IMR-90 (cell line): ENCODE measurements around the gene CDK15. TPM values are rescaled to one million over a fixed set of nuclear protein-coding genes. Genes with fewer than 3 reads are reported as not detected.

Source experiments
- ATAC-seq: fragments of 200-7000 bp; cut with Tn5 transposase; 2 replicates; pipeline ENCODE4 v1.9.1; 2020; ENCODE audit warnings: low read depth, mild to moderate bottlenecking, moderate library complexity
- BruUV-seq: library from RNA; stranded (reverse); fragments of 400-500 nt; replicated peaks from 2 replicates; lab custom pipeline; 2021; lab: Mats Ljungman, UMichigan
- CTCF ChIA-PET: fragments of 300-600 bp; formaldehyde crosslinking; extraction: SDS; loops from one replicate; lab custom pipeline; 2021; ENCODE audit warnings: antibody characterized with exemption; lab: Yijun Ruan, JAX
- POLR2A ChIA-PET: fragments of 300-600 bp; sonication (Branson Sonifier 250); formaldehyde crosslinking; loops from one replicate; lab custom pipeline; 2022; ENCODE audit warnings: antibody characterized with exemption; ENCODE audit not compliant: unreplicated experiment; lab: Charles Lee
- DNase-seq: peaks from one replicate; pipeline ENCODE4 v3.0.0; 2013
- H2AFZ ChIP-seq: replicated peaks from 2 replicates; pipeline ENCODE3; 2013; ENCODE audit warnings: low read length, mild to moderate bottlenecking; ENCODE audit not compliant: poor library complexity
- H2AK5ac ChIP-seq: 2 replicates; pipeline ENCODE4 v1.6.1; 2013; ENCODE audit warnings: low read depth, low read length, inconsistent platforms
- H2AK9ac ChIP-seq: replicated peaks from 2 replicates; pipeline ENCODE3; 2013; ENCODE audit warnings: mild to moderate bottlenecking, low read depth, low read length, moderate library complexity; ENCODE audit not compliant: poor library complexity
- H2BK120ac ChIP-seq: 2 replicates; pipeline ENCODE4 v1.6.1; 2013; ENCODE audit warnings: low read depth, low read length, inconsistent platforms
- H2BK15ac ChIP-seq: 3 replicates; pipeline ENCODE4 v1.6.1; 2013; ENCODE audit warnings: low read depth, low read length, inconsistent platforms
- H2BK20ac ChIP-seq: 2 replicates; pipeline ENCODE4 v1.6.1; 2013; ENCODE audit warnings: low read depth, mild to moderate bottlenecking, inconsistent platforms, low read length, moderate library complexity
- H2BK5ac ChIP-seq: 2 replicates; pipeline ENCODE4 v1.6.1; 2013; ENCODE audit warnings: mild to moderate bottlenecking, low read depth, low read length, inconsistent platforms; ENCODE audit not compliant: poor library complexity, severe bottlenecking
- H3K14ac ChIP-seq: replicated peaks from 2 replicates; pipeline ENCODE4 v1.6.1; 2013; ENCODE audit warnings: low read depth, low read length, inconsistent platforms
- H3K18ac ChIP-seq: 2 replicates; pipeline ENCODE4 v1.6.1; 2013; ENCODE audit warnings: low read depth, low read length, control low read depth
- H3K23ac ChIP-seq: 2 replicates; pipeline ENCODE4 v1.6.1; 2013; ENCODE audit warnings: low read depth, low read length, inconsistent platforms
- H3K27ac ChIP-seq: 2 replicates; pipeline ENCODE4 v1.5.1; 2013; ENCODE audit warnings: mild to moderate bottlenecking, control low read depth, low read length; ENCODE audit not compliant: insufficient read depth
- H3K27me3 ChIP-seq: 2 replicates; pipeline ENCODE4 v1.6.1; 2013; ENCODE audit warnings: low read length; ENCODE audit not compliant: control insufficient read depth, insufficient read depth
- H3K36me3 ChIP-seq: 2 replicates; pipeline ENCODE4 v1.6.1; 2013; ENCODE audit warnings: low read length, mixed read lengths; ENCODE audit not compliant: control insufficient read depth, insufficient read depth
- H3K4ac ChIP-seq: 2 replicates; pipeline ENCODE4 v1.6.1; 2013; ENCODE audit warnings: low read depth, low read length, inconsistent platforms
- H3K4me1 ChIP-seq: 2 replicates; pipeline ENCODE4 v1.6.1; 2013; ENCODE audit warnings: low read length, mixed read lengths; ENCODE audit not compliant: control insufficient read depth, insufficient read depth
- H3K4me2 ChIP-seq: 2 replicates; pipeline ENCODE4 v1.6.1; 2013; ENCODE audit warnings: low read depth, mild to moderate bottlenecking, control low read depth, low read length, moderate library complexity
- H3K4me3 ChIP-seq: 2 replicates; pipeline ENCODE4 v1.5.1; 2013; ENCODE audit warnings: low read depth, mild to moderate bottlenecking, control low read depth, low read length, moderate library complexity; ENCODE audit not compliant: insufficient read depth
- H3K56ac ChIP-seq: 2 replicates; pipeline ENCODE4 v1.6.1; 2013; ENCODE audit warnings: low read length, inconsistent platforms; ENCODE audit not compliant: insufficient read depth; ENCODE audit errors: extremely low read depth
- H3K79me1 ChIP-seq, 2 experiments: 2 replicates each; pipeline ENCODE4 v1.6.1; 2013; ENCODE audit warnings: low read length in 2 of 2, inconsistent platforms in 1 of 2, low read depth in 1 of 2
- H3K9ac ChIP-seq: 2 replicates; pipeline ENCODE4 v1.6.1; 2013; ENCODE audit warnings: low read depth, low read length, control low read depth
- H3K9me1 ChIP-seq: 2 replicates; pipeline ENCODE4 v1.6.1; 2013; ENCODE audit warnings: low read length, inconsistent platforms; ENCODE audit not compliant: insufficient read depth
- H3K9me3 ChIP-seq: 2 replicates; pipeline ENCODE4 v1.6.1; 2013; ENCODE audit warnings: low read length; ENCODE audit not compliant: control insufficient read depth, insufficient read depth
- H4K20me1 ChIP-seq: 2 replicates; pipeline ENCODE4 v1.6.1; 2013; ENCODE audit warnings: low read length, inconsistent platforms; ENCODE audit not compliant: insufficient read depth
- H4K5ac ChIP-seq: 2 replicates; pipeline ENCODE4 v1.6.1; 2013; ENCODE audit warnings: mild to moderate bottlenecking, low read depth, low read length, control low read depth
- H4K8ac ChIP-seq, 2 experiments: 2 replicates each; pipeline ENCODE4 v1.6.1; 2013; ENCODE audit warnings: low read depth in 2 of 2, low read length in 2 of 2, control low read depth in 1 of 2, inconsistent platforms in 1 of 2
- H4K91ac ChIP-seq: 2 replicates; pipeline ENCODE4 v1.6.1; 2013; ENCODE audit warnings: low read depth, low read length, inconsistent platforms; ENCODE audit not compliant: insufficient read depth
- BHLHE40 ChIP-seq: fragments of 150-350 bp; IDR thresholded peaks from 2 replicates; pipeline ENCODE4 v1.6.1; 2016; ENCODE audit warnings: mild to moderate bottlenecking, low read depth, low read length
- CEBPB ChIP-seq: IDR thresholded peaks from 2 replicates; pipeline ENCODE4 v1.6.1; 2012; ENCODE audit warnings: low read depth, low read length, improper control_type of control experiment
- CHD1 ChIP-seq: IDR thresholded peaks from 2 replicates; pipeline ENCODE4 v1.6.1; 2012; ENCODE audit warnings: low read depth, low read length, improper control_type of control experiment
- FOS ChIP-seq: fragments of 150-350 bp; IDR thresholded peaks from 2 replicates; pipeline ENCODE4 v1.6.1; 2016; ENCODE audit warnings: low read depth, low read length
- MAFK ChIP-seq: IDR thresholded peaks from 2 replicates; pipeline ENCODE4 v1.6.1; 2012; ENCODE audit warnings: low read depth, low read length, improper control_type of control experiment
- MAZ ChIP-seq: IDR thresholded peaks from 2 replicates; pipeline ENCODE4 v1.6.1; 2012; ENCODE audit warnings: low read depth, mild to moderate bottlenecking, low read length, improper control_type of control experiment, moderate library complexity, borderline replicate concordance
- MXI1 ChIP-seq: IDR thresholded peaks from 2 replicates; pipeline ENCODE4 v1.6.1; 2012; ENCODE audit warnings: low read depth, mild to moderate bottlenecking, low read length, moderate library complexity, borderline replicate concordance
- NFE2L2 ChIP-seq: fragments of 150-350 bp; IDR thresholded peaks from 2 replicates; pipeline ENCODE4 v1.6.1; 2016; ENCODE audit warnings: low read depth, mild to moderate bottlenecking, low read length
- RAD21 ChIP-seq: IDR thresholded peaks from 2 replicates; pipeline ENCODE4 v1.6.1; 2012; ENCODE audit warnings: low read length, improper control_type of control experiment
- RCOR1 ChIP-seq: IDR thresholded peaks from 2 replicates; pipeline ENCODE4 v1.6.1; 2012; ENCODE audit warnings: mild to moderate bottlenecking, low read length, improper control_type of control experiment; ENCODE audit not compliant: insufficient replicate concordance
- RFX5 ChIP-seq: IDR thresholded peaks from 2 replicates; pipeline ENCODE4 v1.8.0; 2012; ENCODE audit warnings: low read depth, mild to moderate bottlenecking, low read length, moderate library complexity
- SMC3 ChIP-seq: fragments of 150-350 bp; IDR thresholded peaks from 2 replicates; pipeline ENCODE4 v1.6.1; 2016; ENCODE audit warnings: low read depth, mild to moderate bottlenecking, antibody characterized with exemption, low read length, moderate library complexity
- WGBS, 2 experiments: methylation state at CpG; one replicate each; pipeline versions ENCODE4 v1.1.5 to v1.1.7; 2013; ENCODE audit warnings: missing lambda C conversion rate in 2 of 2; ENCODE audit not compliant: insufficient read length in 1 of 2; ENCODE audit errors: extremely low coverage in 2 of 2; 5-methylcytosine and 5-hydroxymethylcytosine counted together
- dilution Hi-C: fragments of 300-500 bp; cut with HindIII; formaldehyde crosslinking; loops from one replicate; pipeline ENCODE4 v1.14.3; 2018; ENCODE audit warnings: low sequenced_read_pairs; ENCODE audit not compliant: unreplicated experiment
- in situ Hi-C: fragments of 300-500 bp; cut with MboI; formaldehyde crosslinking; loops from 3 replicates; pipeline ENCODE4 v1.14.3; 2019; ENCODE audit warnings: low sequenced_read_pairs, inconsistent platforms, mixed read lengths
- intact Hi-C: fragments of 100-400 bp; cut with micrococcal nuclease; formaldehyde crosslinking; loops from 2 replicates; pipeline ENCODE4 v1.10.0; 2022
- polyA plus RNA-seq, 3 experiments: library from polyadenylated mRNA; depleted of rRNA; stranded (reverse); fragments of >200 nt; gene quantifications; 2 replicates each; pipeline ENCODE4 v1.2.3, GENCODE V29; 2012; ENCODE audit warnings: low replicate concordance in 1 of 3
- total RNA-seq: library from RNA; depleted of rRNA; stranded (reverse); fragments of >200 nt; gene quantifications from 2 replicates; pipeline ENCODE4 v1.2.3, GENCODE V29; 2012
- TF ChIP-seq, protein P1 (sequence below): fragments of 150-350 bp; IDR thresholded peaks from 2 replicates; pipeline ENCODE4 v1.6.1; 2016; ENCODE audit warnings: low read depth, mild to moderate bottlenecking, low read length, moderate library complexity, borderline replicate concordance
- TF ChIP-seq, protein P2 (sequence below): fragments of 150-350 bp; IDR thresholded peaks from 2 replicates; pipeline ENCODE4 v1.6.1; 2017; ENCODE audit warnings: mild to moderate bottlenecking, antibody characterized with exemption, low read length, low read depth
- TF ChIP-seq, protein P3 (sequence below): conservative IDR thresholded peaks from 2 replicates; pipeline ENCODE4 v1.5.1; 2012; ENCODE audit warnings: mild to moderate bottlenecking, low read depth, low read length, improper control_type of control experiment

The CDK15 gene
- total and polyA plus RNA-seq, 2 of the 4 experiments (the other 2 are of a cell fraction): 16.1 to 33.0 TPM

DNA sequence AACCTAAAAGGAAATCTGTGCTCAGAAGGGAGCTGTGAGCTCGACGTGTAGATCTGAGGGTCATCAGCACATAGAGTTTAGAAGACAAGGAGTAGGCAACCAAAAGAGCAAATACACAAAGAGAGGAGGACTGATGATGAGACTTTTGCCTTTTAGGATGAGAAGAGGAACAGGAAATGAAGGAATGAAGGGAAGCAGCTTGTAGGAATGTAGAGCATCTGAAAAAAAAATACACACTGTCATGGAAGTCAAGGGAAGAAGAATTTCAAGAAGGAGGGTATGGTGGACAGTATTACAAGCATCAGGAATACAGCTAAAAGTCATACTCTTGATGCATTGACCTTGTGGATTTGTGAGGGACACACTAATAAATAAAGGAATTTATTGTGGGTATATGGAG, 21.9 kb downstream of the CDK15 start:
- Histone ChIP-seq H3K9me1 (peaks cover 13% of the 10 kb centered on the region), H2AK9ac (no peak overlapping the region), H2AK5ac (peak overlapping the region; percentile 86; the same call in 1 of the 2 replicates), H3K9ac (no peak overlapping the region), H3K9me3 (no peaks in the 10 kb centered on the region), H3K4me1 (peaks cover 11% of the 10 kb centered on the region), H3K4ac (peak overlapping the region; percentile 71), H3K27ac (peak overlapping the region; percentile 70; the same call in 1 of the 2 replicates), H3K27me3 (no peaks in the 10 kb centered on the region), H2AFZ (no peak overlapping the region), H3K23ac (peak overlapping the region; percentile 46; the same call in 1 of the 2 replicates), H3K4me2 (peak overlapping the region; percentile 20; the same call in 1 of the 2 replicates), H2BK15ac (peak overlapping the region; percentile 65; the same call in 2 of the 3 replicates), H2BK120ac (peak overlapping the region; percentile 70), H3K79me1 (peaks cover 0 to 9% of the 10 kb centered on the region in 2 experiments; a peak in 1 of 4 replicates), H4K8ac (peak overlapping the region; percentile 12 to 90; a peak in 2 of 4 replicates), H4K20me1 (no peaks in the 10 kb centered on the region), H3K14ac (peak overlapping the region; percentile 56), H3K4me3 (no peak overlapping the region), H2BK5ac (peak overlapping the region; percentile 74), H2BK20ac (peak overlapping the region; percentile 79), H4K91ac (peak overlapping the region; percentile 64), H3K36me3 (no peaks in the 10 kb centered on the region; the same call in 1 of the 2 replicates), H3K56ac (no peak overlapping the region), H4K5ac (peak overlapping the region; percentile 88), H3K18ac (peak overlapping the region; percentile 95)
- dilution Hi-C loops (no loop called here), in situ Hi-C loops (no loop called here), intact Hi-C loops (no loop called here)
- WGBS, 2 experiments: 94% methylated on average over 2 of the region's 2 CpGs; no CpG with 5 or more reads in 1 of the 2 experiments
- no peak for DNase-seq
- POLR2A ChIA-PET: no interaction called here
- ATAC-seq: peak; percentile 64
- TF ChIP-seq MAFK (no peak), MAZ (no peak), RAD21 (no peak), CHD1 (no peak), MXI1 (no peak), RCOR1 (no peak), RFX5 (no peak), BHLHE40 (no peak), SMC3 (no peak), NFE2L2 (no peak), FOS (no peak), CEBPB (no peak)
- TF ChIP-seq, protein P1, sequence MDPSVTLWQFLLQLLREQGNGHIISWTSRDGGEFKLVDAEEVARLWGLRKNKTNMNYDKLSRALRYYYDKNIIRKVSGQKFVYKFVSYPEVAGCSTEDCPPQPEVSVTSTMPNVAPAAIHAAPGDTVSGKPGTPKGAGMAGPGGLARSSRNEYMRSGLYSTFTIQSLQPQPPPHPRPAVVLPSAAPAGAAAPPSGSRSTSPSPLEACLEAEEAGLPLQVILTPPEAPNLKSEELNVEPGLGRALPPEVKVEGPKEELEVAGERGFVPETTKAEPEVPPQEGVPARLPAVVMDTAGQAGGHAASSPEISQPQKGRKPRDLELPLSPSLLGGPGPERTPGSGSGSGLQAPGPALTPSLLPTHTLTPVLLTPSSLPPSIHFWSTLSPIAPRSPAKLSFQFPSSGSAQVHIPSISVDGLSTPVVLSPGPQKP: no peak
- TF ChIP-seq, protein P2, sequence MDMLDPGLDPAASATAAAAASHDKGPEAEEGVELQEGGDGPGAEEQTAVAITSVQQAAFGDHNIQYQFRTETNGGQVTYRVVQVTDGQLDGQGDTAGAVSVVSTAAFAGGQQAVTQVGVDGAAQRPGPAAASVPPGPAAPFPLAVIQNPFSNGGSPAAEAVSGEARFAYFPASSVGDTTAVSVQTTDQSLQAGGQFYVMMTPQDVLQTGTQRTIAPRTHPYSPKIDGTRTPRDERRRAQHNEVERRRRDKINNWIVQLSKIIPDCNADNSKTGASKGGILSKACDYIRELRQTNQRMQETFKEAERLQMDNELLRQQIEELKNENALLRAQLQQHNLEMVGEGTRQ: no peak
- TF ChIP-seq, protein P3, sequence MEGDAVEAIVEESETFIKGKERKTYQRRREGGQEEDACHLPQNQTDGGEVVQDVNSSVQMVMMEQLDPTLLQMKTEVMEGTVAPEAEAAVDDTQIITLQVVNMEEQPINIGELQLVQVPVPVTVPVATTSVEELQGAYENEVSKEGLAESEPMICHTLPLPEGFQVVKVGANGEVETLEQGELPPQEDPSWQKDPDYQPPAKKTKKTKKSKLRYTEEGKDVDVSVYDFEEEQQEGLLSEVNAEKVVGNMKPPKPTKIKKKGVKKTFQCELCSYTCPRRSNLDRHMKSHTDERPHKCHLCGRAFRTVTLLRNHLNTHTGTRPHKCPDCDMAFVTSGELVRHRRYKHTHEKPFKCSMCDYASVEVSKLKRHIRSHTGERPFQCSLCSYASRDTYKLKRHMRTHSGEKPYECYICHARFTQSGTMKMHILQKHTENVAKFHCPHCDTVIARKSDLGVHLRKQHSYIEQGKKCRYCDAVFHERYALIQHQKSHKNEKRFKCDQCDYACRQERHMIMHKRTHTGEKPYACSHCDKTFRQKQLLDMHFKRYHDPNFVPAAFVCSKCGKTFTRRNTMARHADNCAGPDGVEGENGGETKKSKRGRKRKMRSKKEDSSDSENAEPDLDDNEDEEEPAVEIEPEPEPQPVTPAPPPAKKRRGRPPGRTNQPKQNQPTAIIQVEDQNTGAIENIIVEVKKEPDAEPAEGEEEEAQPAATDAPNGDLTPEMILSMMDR: no peak
- BruUV-seq: no TSS peak
- CTCF ChIA-PET: interaction anchor here (1.1 kb wide), 1 partner anchor 26 kb away, joined by 3 read pairs; no protein-coding TSS in a partner anchor
